SK-N-SH (cell line): ENCODE measurements around the gene CDKN2B-AS1. TPM values are rescaled to one million over a fixed set of nuclear protein-coding genes. Genes with fewer than 3 reads are reported as not detected.

Experiments used
- CTCF ChIA-PET: fragments of 300-600, 350-600 bp; formaldehyde crosslinking; extraction: SDS; loops from one replicate; lab custom pipeline; 2021; lab: Yijun Ruan, JAX
- POLR2A ChIA-PET: fragments of 350-600 bp; sonication (Branson Sonifier 250); formaldehyde crosslinking; extraction: SDS; loops from one replicate; lab custom pipeline; 2020; ENCODE audit warnings: antibody characterized with exemption, inconsistent platforms; lab: Yijun Ruan, JAX
- DNase-seq: peaks from one replicate; pipeline ENCODE4 v3.0.0; 2012
- H2AFZ ChIP-seq: fragments of 200-600 bp; sonication (generic); 2 replicates; pipeline ENCODE4 v1.8.1; 2016; ENCODE audit warnings: antibody characterized with exemption, mild to moderate bottlenecking, low read depth
- H3F3A ChIP-seq: fragments of 200-600 bp; sonication (generic); replicated peaks from 2 replicates; pipeline ENCODE3; 2016; ENCODE audit warnings: antibody characterized with exemption, mild to moderate bottlenecking; ENCODE audit not compliant: insufficient read depth
- H3K27ac ChIP-seq, 2 experiments: fragments of 200-500 bp in 1 of 2; fragments of 200-600 bp in 1 of 2; sonication (Bioruptor generic) in 1 of 2; sonication (generic), shearing (Covaris generic) in 1 of 2; 2 replicates each; pipeline versions ENCODE4 v1.5.1 to v1.6.1; 2014 to 2016; ENCODE audit warnings: low read depth in 2 of 2, inconsistent platforms in 1 of 2, low read length in 1 of 2, mild to moderate bottlenecking in 1 of 2, mixed read lengths in 1 of 2
- H3K27me3 ChIP-seq: fragments of 200-600 bp; sonication (generic), shearing (Covaris generic); 2 replicates; pipeline ENCODE4 v1.6.1; 2016; ENCODE audit warnings: mixed run types; ENCODE audit not compliant: insufficient read depth
- H3K36me3 ChIP-seq, 2 experiments: fragments of 200-500 bp in 1 of 2; fragments of 200-600 bp in 1 of 2; sonication (Bioruptor generic) in 1 of 2; sonication (generic) in 1 of 2; replicated peaks in 1 of 2; 2 replicates each; pipeline versions ENCODE3 to v1.5.1; 2014 to 2016; ENCODE audit warnings: low read length in 1 of 2, mild to moderate bottlenecking in 1 of 2; ENCODE audit not compliant: insufficient read depth in 2 of 2, control insufficient read depth in 1 of 2
- H3K4me1 ChIP-seq, 2 experiments: fragments of 200-500 bp in 1 of 2; fragments of 200-600 bp in 1 of 2; sonication (Bioruptor generic) in 1 of 2; sonication (generic), shearing (Covaris generic) in 1 of 2; 2 replicates each; pipeline versions ENCODE4 v1.5.1 to v1.6.1; 2014 to 2016; ENCODE audit warnings: low read depth in 1 of 2, low read length in 1 of 2, mixed run types in 1 of 2; ENCODE audit not compliant: insufficient read depth in 2 of 2, control insufficient read depth in 1 of 2
- H3K4me2 ChIP-seq: fragments of 200-600 bp; sonication (generic), shearing (Covaris generic); 2 replicates; pipeline ENCODE4 v1.6.1; 2017; ENCODE audit warnings: mixed run types
- H3K4me3 ChIP-seq, 2 experiments: fragments of 200-500 bp in 1 of 2; fragments of 200-600 bp in 1 of 2; sonication (Bioruptor generic) in 1 of 2; sonication (generic), shearing (Covaris generic) in 1 of 2; 2 replicates each; pipeline versions ENCODE4 v1.5.1 to v1.8.1; 2014 to 2016; ENCODE audit warnings: low read depth in 2 of 2, inconsistent platforms in 1 of 2, low read length in 1 of 2, mild to moderate bottlenecking in 1 of 2, mixed read lengths in 1 of 2, moderate library complexity in 1 of 2
- H3K79me2 ChIP-seq: fragments of 200-600 bp; sonication (generic); 2 replicates; pipeline ENCODE4 v1.8.1; 2017; ENCODE audit warnings: mild to moderate bottlenecking; ENCODE audit not compliant: insufficient read depth
- H3K9ac ChIP-seq: fragments of 200-600 bp; sonication (generic); 2 replicates; pipeline ENCODE4 v1.6.1; 2017; ENCODE audit warnings: mixed run types
- H3K9me2 ChIP-seq: fragments of 200-600 bp; sonication (generic); 2 replicates; pipeline ENCODE4 v1.6.1; 2017; ENCODE audit warnings: mixed run types
- H3K9me3 ChIP-seq: fragments of 200-600 bp; sonication (generic); 2 replicates; pipeline ENCODE4 v1.6.1; 2017; ENCODE audit warnings: mixed run types, mild to moderate bottlenecking, moderate library complexity
- H4K20me1 ChIP-seq: fragments of 200-600 bp; sonication (generic); 2 replicates; pipeline ENCODE4 v1.6.1; 2017; ENCODE audit warnings: mild to moderate bottlenecking, mixed run types; ENCODE audit not compliant: insufficient read depth
- CTCF ChIP-seq: fragments of 200-600 bp; sonication (generic); IDR thresholded peaks from 2 replicates; pipeline ENCODE4 v1.6.1; 2017; ENCODE audit warnings: antibody characterized with exemption, mild to moderate bottlenecking, moderate library complexity
- ELF1 ChIP-seq: IDR thresholded peaks from 2 replicates; pipeline ENCODE4 v1.4.0; 2012
- EZH2phosphoT487 ChIP-seq: fragments of 200-600 bp; sonication (generic); IDR thresholded peaks from 2 replicates; pipeline ENCODE4 v1.6.1; 2017; ENCODE audit warnings: low read depth, mixed run types, mild to moderate bottlenecking, antibody characterized with exemption, moderate library complexity, borderline replicate concordance
- MAX ChIP-seq: IDR thresholded peaks from 2 replicates; pipeline ENCODE4 v1.4.0; 2012; ENCODE audit warnings: low read depth
- MXI1 ChIP-seq: IDR thresholded peaks from 2 replicates; pipeline ENCODE4 v1.6.1; 2012; ENCODE audit warnings: mild to moderate bottlenecking, low read depth, low read length, improper control_type of control experiment
- NFIC ChIP-seq: IDR thresholded peaks from 2 replicates; pipeline ENCODE4 v1.4.0; 2012; ENCODE audit warnings: borderline replicate concordance
- PBX3 ChIP-seq: IDR thresholded peaks from 2 replicates; pipeline ENCODE4; 2012
- SIN3A ChIP-seq: IDR thresholded peaks from 2 replicates; pipeline ENCODE4 v1.6.1; 2012; ENCODE audit warnings: low read depth, mild to moderate bottlenecking, low read length, moderate library complexity, borderline replicate concordance
- TCF12 ChIP-seq: IDR thresholded peaks from 2 replicates; pipeline ENCODE4 v1.4.0; 2012
- WGBS: methylation state at CpG from one replicate; pipeline ENCODE4 v1.1.6; 2017; ENCODE audit warnings: low lambda C conversion rate; 5-methylcytosine and 5-hydroxymethylcytosine counted together
- polyA plus RNA-seq, 3 experiments: library from polyadenylated mRNA; depleted of rRNA; stranded (reverse); fragments of >200 nt; gene quantifications; 2 replicates each; pipeline ENCODE4 v1.2.3, GENCODE V29; 2012

Gene CDKN2B-AS1
- polyA plus RNA-seq, 1 of the 3 experiments (the other 2 are of a cell fraction), result 0.25 TPM

GRCh38 chr9:21993893-21994555 is 567 bp upstream of the CDKN2B-AS1 start, which contains the start of gene CDKN2A:
CDKN2A (minus strand) TSS chr9:21994392.
- Histone ChIP-seq H3K27me3 (no peaks in the 10 kb centered on the region), H3F3A (peaks cover 6% of the 10 kb centered on the region), H3K9me3 (no peaks in the 10 kb centered on the region), H2AFZ (peak within 1 kb of the TSS; percentile 99), H3K4me3 (peak within 1 kb of the TSS; percentile 89 to 92), H3K9me2 (no peaks in the 10 kb centered on the region), H3K27ac (peak within 1 kb of the TSS; percentile 64 to 72; a peak in 3 of 4 replicates), H4K20me1 (no peaks in the 10 kb centered on the region), H3K36me3 (no peaks in the 10 kb centered on the region), H3K4me2 (peak within 1 kb of the TSS; percentile 94), H3K4me1 (peaks cover 0 to 6% of the 10 kb centered on the region in 2 experiments; a peak in 2 of 4 replicates), H3K79me2 (no peaks in the 10 kb centered on the region; the same call in 1 of the 2 replicates), H3K9ac (peak within 1 kb of the TSS; percentile 75)
- ChIA-PET CTCF (interaction anchor here (0.5 to 5.9 kb wide), 6 partner anchors 14 to 180 kb away, joined by 3 to 60 read pairs (median 4); partner anchors contain the start of gene CDKN2B), POLR2A (interaction anchor here (1.3 kb wide), 1 partner anchor 15 kb away, joined by 3 read pairs; the partner anchor contains the start of gene CDKN2B)
- 12% methylated on average over 34 of the region's 53 CpGs for WGBS
- TF ChIP-seq SIN3A (peak; percentile 10; the same call in 1 of the 2 replicates), EZH2phosphoT487 (no peak), ELF1 (no peak), MAX (no peak)
- peak; percentile 79 for DNase-seq

GRCh38 chr9:21995006-21995665 is 545 bp downstream of the CDKN2B-AS1 start:
- no peaks in the 10 kb centered on the region; the same call in 1 of the 2 replicates for H3K79me2 ChIP-seq
- no peaks in the 10 kb centered on the region for H3K36me3 ChIP-seq
- TF ChIP-seq ELF1, result no peak
- TF ChIP-seq MXI1, result peak; percentile 76
- 0 out of 2 replicates have a peak, but pooled peaks have one; percentile 3 for TF ChIP-seq CTCF
- peak; percentile 42 for TF ChIP-seq MAX
- no peak for TF ChIP-seq PBX3
- TF ChIP-seq TCF12, result 0 out of 2 replicates have a peak, but pooled peaks have one; percentile 11
- 0 out of 2 replicates have a peak, but pooled peaks have one; percentile 3 for TF ChIP-seq NFIC
- TF ChIP-seq SIN3A, result peak; percentile 8; the same call in 1 of the 2 replicates
- H3F3A ChIP-seq, result peaks cover 6% of the 10 kb centered on the region
- peak overlapping the region; percentile 89 to 92 for H3K4me3 ChIP-seq
- H3K9me3 ChIP-seq, result no peaks in the 10 kb centered on the region
- POLR2A ChIA-PET, result interaction anchor here (0.6 to 1.3 kb wide), 2 partner anchors 14 to 188 kb away, joined by 3 read pairs; partner anchors contain the start of gene CDKN2B
- H3K4me2 ChIP-seq, result peak overlapping the region; percentile 94
- no peaks in the 10 kb centered on the region for H4K20me1 ChIP-seq
- H3K4me1 ChIP-seq, result peaks cover 0 to 6% of the 10 kb centered on the region in 2 experiments; a peak in 2 of 4 replicates
- peak overlapping the region; percentile 64 to 72; a peak in 3 of 4 replicates for H3K27ac ChIP-seq
- H3K27me3 ChIP-seq, result no peaks in the 10 kb centered on the region
- H3K9me2 ChIP-seq, result no peaks in the 10 kb centered on the region
- DNase-seq, result peak; percentile 79
- peak overlapping the region; percentile 75 for H3K9ac ChIP-seq
- peak overlapping the region; percentile 99 for H2AFZ ChIP-seq
- CTCF ChIA-PET, result interaction anchor here (1.3 to 5.9 kb wide), 5 partner anchors 10 to 181 kb away, joined by 3 to 60 read pairs (median 5); partner anchors contain the start of gene CDKN2B
- 2% methylated on average over 42 of the region's 56 CpGs for WGBS
